GM12878 (cell line): Measurements from ENCODE around the gene NECAB2. TPM values are rescaled to one million over a fixed set of nuclear protein-coding genes. Genes with fewer than 3 reads are reported as not detected.

Experiments used
- ATAC-seq: fragments of 200-7000 bp; cut with Tn5 transposase; 3 replicates; pipeline ENCODE4 v1.9.1; 2020; ENCODE audit warnings: mild to moderate bottlenecking, moderate library complexity
- BruUV-seq: library from RNA; stranded (reverse); fragments of 400-500 nt; replicated peaks from 2 replicates; lab custom pipeline; 2021; lab: Mats Ljungman, UMichigan
- CTCF ChIA-PET: fragments of 300-600 bp; sonication (Branson Sonifier 250); formaldehyde crosslinking; extraction: SDS; loops from one replicate; lab custom pipeline; 2021; ENCODE audit warnings: inconsistent platforms; lab: Yijun Ruan, JAX
- POLR2A ChIA-PET: fragments of 350-600 bp; formaldehyde crosslinking; extraction: SDS; loops from one replicate; lab custom pipeline; 2021; ENCODE audit warnings: inconsistent platforms; lab: Charles Lee
- RAD21 ChIA-PET: fragments of 300-600 bp; sonication (Branson Sonifier 250); formaldehyde crosslinking; loops from one replicate; lab custom pipeline; 2023; ENCODE audit warnings: antibody characterized with exemption; ENCODE audit not compliant: unreplicated experiment; lab: Charles Lee
- SMC1A ChIA-PET: fragments of 300-600 bp; sonication (Branson Sonifier 250); formaldehyde crosslinking; loops from one replicate; lab custom pipeline; 2023; ENCODE audit not compliant: unreplicated experiment, uncharacterized antibody; lab: Charles Lee
- DNase-seq: peaks from one replicate; pipeline ENCODE4 v3.0.0-alpha.2; 2011; ENCODE audit warnings: low read depth, low spot score
- FAIRE-seq: peaks from 3 replicates; lab custom pipeline; 2011; peaks lifted over from hg19 to GRCh38; lab: Jason Lieb, UNC
- H2AFZ ChIP-seq: 2 replicates; pipeline ENCODE4 v1.6.0; 2011; ENCODE audit warnings: low read depth, low read length, control low read depth; ENCODE audit not compliant: control insufficient read depth
- H3K27ac ChIP-seq: 2 replicates; pipeline ENCODE4 v1.5.1; 2011; ENCODE audit warnings: control low read depth; ENCODE audit not compliant: control insufficient read depth, insufficient read depth
- H3K27me3 ChIP-seq, 2 experiments: replicated peaks in 1 of 2; 2 replicates each; pipeline versions ENCODE4 v1.6.0 to v1.6.1; 2011; ENCODE audit warnings: low read length in 1 of 2; ENCODE audit not compliant: control insufficient read depth in 2 of 2, insufficient read depth in 2 of 2
- H3K36me3 ChIP-seq, 2 experiments: 2 replicates each; pipeline ENCODE4 v1.5.1; 2011; ENCODE audit warnings: low read length in 1 of 2; ENCODE audit not compliant: control insufficient read depth in 2 of 2, insufficient read depth in 2 of 2
- H3K4me1 ChIP-seq: 2 replicates; pipeline ENCODE4 v1.6.1; 2011; ENCODE audit warnings: mild to moderate bottlenecking, low read length, moderate library complexity, mixed read lengths; ENCODE audit not compliant: control insufficient read depth, insufficient read depth
- H3K4me2 ChIP-seq: 2 replicates; pipeline ENCODE4 v1.6.0; 2011; ENCODE audit warnings: control low read depth; ENCODE audit not compliant: control insufficient read depth, insufficient read depth
- H3K4me3 ChIP-seq: fragments of 200-600 bp; sonication (generic); 2 replicates; pipeline ENCODE4 v1.5.1; 2016
- H3K79me2 ChIP-seq: 2 replicates; pipeline ENCODE4 v1.6.0; 2011; ENCODE audit warnings: low read length; ENCODE audit not compliant: control insufficient read depth, insufficient read depth
- H3K9ac ChIP-seq: 2 replicates; pipeline ENCODE4 v1.8.0; 2011; ENCODE audit warnings: low read length, control low read depth, mixed read lengths; ENCODE audit not compliant: control insufficient read depth, insufficient read depth
- H3K9me3 ChIP-seq: replicated peaks from 3 replicates; pipeline ENCODE4 v1.5.1; 2011; ENCODE audit warnings: mild to moderate bottlenecking, low read length; ENCODE audit not compliant: control insufficient read depth, insufficient read depth
- H4K20me1 ChIP-seq: 2 replicates; pipeline ENCODE4 v1.6.0; 2011; ENCODE audit not compliant: control insufficient read depth, insufficient read depth
- GABPA ChIP-seq: IDR thresholded peaks from 2 replicates; pipeline ENCODE4 v1.6.1; 2014; ENCODE audit warnings: antibody characterized with exemption, low read depth, mild to moderate bottlenecking, inconsistent platforms
- SMAD1 ChIP-seq: fragments of 450-650 bp; IDR thresholded peaks from 2 replicates; pipeline ENCODE4 v1.6.1; 2018; ENCODE audit warnings: mild to moderate bottlenecking, low read depth; ENCODE audit not compliant: partially characterized antibody
- TBL1XR1 ChIP-seq: IDR thresholded peaks from 2 replicates; pipeline ENCODE4 v1.6.1; 2012; ENCODE audit warnings: low read depth, low read length, improper control_type of control experiment
- WGBS: methylation state at CpG from one replicate; pipeline ENCODE4 v1.1.6; 2016; ENCODE audit warnings: low lambda C conversion rate; ENCODE audit not compliant: insufficient replicate concordance, insufficient coverage; ENCODE audit errors: missing lambda C conversion rate; 5-methylcytosine and 5-hydroxymethylcytosine counted together
- in situ Hi-C: fragments of 300-500 bp; cut with MboI; formaldehyde crosslinking; loops from 9 replicates; pipeline ENCODE4 v1.14.3; 2018; ENCODE audit warnings: mixed read lengths
- intact Hi-C: fragments of 100-400 bp; cut with micrococcal nuclease; formaldehyde crosslinking; loops from one replicate; pipeline ENCODE4 v1.14.2; 2022; ENCODE audit not compliant: unreplicated experiment
- polyA plus RNA-seq, 11 experiments: library from polyadenylated mRNA; depleted of rRNA in 4 of 11; unstranded in 6 of 11; stranded (reverse) in 5 of 11; fragments of >200 nt; fragmentation: Nextera tagmentation in 4 of 11; fragmentation: Illumina TruSeq in 1 of 11; extraction: Ambion mirVana in 4 of 11; extraction: Trizol in 1 of 11; gene quantifications; 1 replicate in 1 of 11; 2 replicates in 10 of 11; pipeline versions ENCODE4 v1.2.1 to v1.2.3, GENCODE V29; 2011 to 2016; ENCODE audit warnings: inconsistent platforms in 2 of 11, missing spikeins in 2 of 11, low read depth in 1 of 11
- total RNA-seq, 4 experiments: library from RNA; depleted of rRNA in 3 of 4; stranded (reverse); fragments of >200 nt in 3 of 4; fragmentation: Illumina TruSeq in 1 of 4; extraction: Trizol in 1 of 4; gene quantifications; 2 replicates each; pipeline versions ENCODE4 v1.2.1 to v1.2.3, GENCODE V29; 2013 to 2021
- TF ChIP-seq, protein P1 (sequence below): fragments of 450-650 bp; IDR thresholded peaks from 2 replicates; pipeline ENCODE4 v1.6.1; 2017; ENCODE audit warnings: mild to moderate bottlenecking, moderate library complexity

The NECAB2 gene
- total and polyA plus RNA-seq, 10 of the 15 experiments (the other 5 are each of a cell fraction or from before 2014, with no cell fraction given): not detected

DNA sequence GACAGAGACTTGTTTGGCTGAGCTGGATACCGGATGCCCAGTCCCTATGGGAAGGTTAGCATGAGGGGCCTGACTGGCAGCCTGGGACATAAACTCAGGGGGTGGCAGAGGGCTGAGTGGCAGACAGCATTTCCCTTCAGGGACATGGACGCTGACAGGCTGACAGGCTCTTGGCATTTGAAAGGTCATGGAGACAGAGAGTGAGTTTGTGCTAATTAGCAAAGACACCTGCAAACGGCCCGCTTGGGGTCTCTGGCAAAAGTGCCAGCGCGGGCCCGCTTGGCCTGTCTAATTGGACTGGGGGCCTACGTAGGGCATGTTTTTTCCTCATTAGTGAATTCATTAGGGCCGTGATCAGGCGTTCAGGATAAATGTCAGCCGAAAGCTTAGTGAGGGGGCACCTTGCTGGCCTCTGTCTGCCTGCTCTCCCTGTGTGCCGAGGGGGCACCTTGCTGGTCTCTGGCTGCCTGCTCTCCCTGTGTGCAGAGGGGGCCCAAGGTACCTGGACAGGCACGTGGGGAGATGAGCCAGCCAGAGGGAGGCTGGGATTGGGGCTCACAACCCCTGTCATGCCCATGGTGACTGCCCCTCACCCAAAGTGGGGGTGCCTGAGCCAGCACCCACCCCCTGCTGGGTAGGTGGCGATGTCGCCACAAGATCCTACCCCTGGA, 7.7 kb downstream of the NECAB2 start:
- no peaks in the 10 kb centered on the region for H4K20me1 ChIP-seq
- TF ChIP-seq SMAD1 (no peak), TBL1XR1 (no peak), GABPA (no peak)
- TF ChIP-seq, protein P1, sequence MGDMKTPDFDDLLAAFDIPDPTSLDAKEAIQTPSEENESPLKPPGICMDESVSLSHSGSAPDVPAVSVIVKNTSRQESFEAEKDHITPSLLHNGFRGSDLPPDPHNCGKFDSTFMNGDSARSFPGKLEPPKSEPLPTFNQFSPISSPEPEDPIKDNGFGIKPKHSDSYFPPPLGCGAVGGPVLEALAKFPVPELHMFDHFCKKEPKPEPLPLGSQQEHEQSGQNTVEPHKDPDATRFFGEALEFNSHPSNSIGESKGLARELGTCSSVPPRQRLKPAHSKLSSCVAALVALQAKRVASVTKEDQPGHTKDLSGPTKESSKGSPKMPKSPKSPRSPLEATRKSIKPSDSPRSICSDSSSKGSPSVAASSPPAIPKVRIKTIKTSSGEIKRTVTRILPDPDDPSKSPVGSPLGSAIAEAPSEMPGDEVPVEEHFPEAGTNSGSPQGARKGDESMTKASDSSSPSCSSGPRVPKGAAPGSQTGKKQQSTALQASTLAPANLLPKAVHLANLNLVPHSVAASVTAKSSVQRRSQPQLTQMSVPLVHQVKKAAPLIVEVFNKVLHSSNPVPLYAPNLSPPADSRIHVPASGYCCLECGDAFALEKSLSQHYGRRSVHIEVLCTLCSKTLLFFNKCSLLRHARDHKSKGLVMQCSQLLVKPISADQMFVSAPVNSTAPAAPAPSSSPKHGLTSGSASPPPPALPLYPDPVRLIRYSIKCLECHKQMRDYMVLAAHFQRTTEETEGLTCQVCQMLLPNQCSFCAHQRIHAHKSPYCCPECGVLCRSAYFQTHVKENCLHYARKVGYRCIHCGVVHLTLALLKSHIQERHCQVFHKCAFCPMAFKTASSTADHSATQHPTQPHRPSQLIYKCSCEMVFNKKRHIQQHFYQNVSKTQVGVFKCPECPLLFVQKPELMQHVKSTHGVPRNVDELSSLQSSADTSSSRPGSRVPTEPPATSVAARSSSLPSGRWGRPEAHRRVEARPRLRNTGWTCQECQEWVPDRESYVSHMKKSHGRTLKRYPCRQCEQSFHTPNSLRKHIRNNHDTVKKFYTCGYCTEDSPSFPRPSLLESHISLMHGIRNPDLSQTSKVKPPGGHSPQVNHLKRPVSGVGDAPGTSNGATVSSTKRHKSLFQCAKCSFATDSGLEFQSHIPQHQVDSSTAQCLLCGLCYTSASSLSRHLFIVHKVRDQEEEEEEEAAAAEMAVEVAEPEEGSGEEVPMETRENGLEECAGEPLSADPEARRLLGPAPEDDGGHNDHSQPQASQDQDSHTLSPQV: no peak
- in situ Hi-C loops: no loop called here
- RAD21 ChIA-PET: no interaction called here
- no peak for DNase-seq
- BruUV-seq: no TSS peak
- H3K9ac ChIP-seq: no peak overlapping the region
- 54% methylated on average over 15 of the region's 15 CpGs for WGBS
- SMC1A ChIA-PET: no interaction called here
- no peak overlapping the region for H2AFZ ChIP-seq
- H3K4me3 ChIP-seq: no peak overlapping the region
- H3K79me2 ChIP-seq: no peaks in the 10 kb centered on the region
- CTCF ChIA-PET: no interaction called here
- no peak overlapping the region for H3K4me2 ChIP-seq
- no peak overlapping the region for H3K27ac ChIP-seq
- no peak for FAIRE-seq
- H3K27me3 ChIP-seq: no peaks in the 10 kb centered on the region
- POLR2A ChIA-PET: no interaction called here
- H3K4me1 ChIP-seq: no peaks in the 10 kb centered on the region
- intact Hi-C loops: no loop called here
- H3K36me3 ChIP-seq: no peaks in the 10 kb centered on the region
- no peak for ATAC-seq
- no peaks in the 10 kb centered on the region; the same call in 2 of the 3 replicates for H3K9me3 ChIP-seq
